ENCODE data around the gene JAM3. TPM values are rescaled to one million over a fixed set of nuclear protein-coding genes. Genes with fewer than 3 reads are reported as not detected.

Gene JAM3
- polyA plus RNA-seq, 1 donor from 2014 or later, result 46.1 TPM

GRCh38 chr11:134142536-134142935 is 73.7 kb downstream of the JAM3 start:
- no peak overlapping the region for H3K4me2 ChIP-seq (ENCODE audit: low read length)
- no peak overlapping the region for H2AFZ ChIP-seq (ENCODE audit: low read depth, low read length)
- no peaks in the 10 kb centered on the region for H3K79me2 ChIP-seq (replicated peaks; ENCODE audit: insufficient read depth, low read length)
- TF ChIP-seq MXI1 (conservative IDR thresholded peaks at IDR 0.05; ENCODE audit: poor library complexity, severe bottlenecking) (no peak), TAF1 (IDR thresholded peaks at IDR 0.05; ENCODE audit: low read depth) (no peak), POLR2AphosphoS5 (IDR thresholded peaks at IDR 0.05) (no peak), SMC3 (conservative IDR thresholded peaks at IDR 0.05; ENCODE audit: poor library complexity) (no peak), EZH2 (IDR thresholded peaks at IDR 0.05; ENCODE audit: borderline replicate concordance, insufficient read depth, low read length, poor library complexity, severe bottlenecking) (no peak), RAD21 (conservative IDR thresholded peaks at IDR 0.05) (no peak), EP300 (conservative IDR thresholded peaks at IDR 0.05; ENCODE audit: poor library complexity, severe bottlenecking) (no peak)
- TF ChIP-seq, protein P1, sequence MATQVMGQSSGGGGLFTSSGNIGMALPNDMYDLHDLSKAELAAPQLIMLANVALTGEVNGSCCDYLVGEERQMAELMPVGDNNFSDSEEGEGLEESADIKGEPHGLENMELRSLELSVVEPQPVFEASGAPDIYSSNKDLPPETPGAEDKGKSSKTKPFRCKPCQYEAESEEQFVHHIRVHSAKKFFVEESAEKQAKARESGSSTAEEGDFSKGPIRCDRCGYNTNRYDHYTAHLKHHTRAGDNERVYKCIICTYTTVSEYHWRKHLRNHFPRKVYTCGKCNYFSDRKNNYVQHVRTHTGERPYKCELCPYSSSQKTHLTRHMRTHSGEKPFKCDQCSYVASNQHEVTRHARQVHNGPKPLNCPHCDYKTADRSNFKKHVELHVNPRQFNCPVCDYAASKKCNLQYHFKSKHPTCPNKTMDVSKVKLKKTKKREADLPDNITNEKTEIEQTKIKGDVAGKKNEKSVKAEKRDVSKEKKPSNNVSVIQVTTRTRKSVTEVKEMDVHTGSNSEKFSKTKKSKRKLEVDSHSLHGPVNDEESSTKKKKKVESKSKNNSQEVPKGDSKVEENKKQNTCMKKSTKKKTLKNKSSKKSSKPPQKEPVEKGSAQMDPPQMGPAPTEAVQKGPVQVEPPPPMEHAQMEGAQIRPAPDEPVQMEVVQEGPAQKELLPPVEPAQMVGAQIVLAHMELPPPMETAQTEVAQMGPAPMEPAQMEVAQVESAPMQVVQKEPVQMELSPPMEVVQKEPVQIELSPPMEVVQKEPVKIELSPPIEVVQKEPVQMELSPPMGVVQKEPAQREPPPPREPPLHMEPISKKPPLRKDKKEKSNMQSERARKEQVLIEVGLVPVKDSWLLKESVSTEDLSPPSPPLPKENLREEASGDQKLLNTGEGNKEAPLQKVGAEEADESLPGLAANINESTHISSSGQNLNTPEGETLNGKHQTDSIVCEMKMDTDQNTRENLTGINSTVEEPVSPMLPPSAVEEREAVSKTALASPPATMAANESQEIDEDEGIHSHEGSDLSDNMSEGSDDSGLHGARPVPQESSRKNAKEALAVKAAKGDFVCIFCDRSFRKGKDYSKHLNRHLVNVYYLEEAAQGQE (IDR thresholded peaks at IDR 0.05; ENCODE audit: borderline replicate concordance), result no peak
- TF ChIP-seq, protein P2, sequence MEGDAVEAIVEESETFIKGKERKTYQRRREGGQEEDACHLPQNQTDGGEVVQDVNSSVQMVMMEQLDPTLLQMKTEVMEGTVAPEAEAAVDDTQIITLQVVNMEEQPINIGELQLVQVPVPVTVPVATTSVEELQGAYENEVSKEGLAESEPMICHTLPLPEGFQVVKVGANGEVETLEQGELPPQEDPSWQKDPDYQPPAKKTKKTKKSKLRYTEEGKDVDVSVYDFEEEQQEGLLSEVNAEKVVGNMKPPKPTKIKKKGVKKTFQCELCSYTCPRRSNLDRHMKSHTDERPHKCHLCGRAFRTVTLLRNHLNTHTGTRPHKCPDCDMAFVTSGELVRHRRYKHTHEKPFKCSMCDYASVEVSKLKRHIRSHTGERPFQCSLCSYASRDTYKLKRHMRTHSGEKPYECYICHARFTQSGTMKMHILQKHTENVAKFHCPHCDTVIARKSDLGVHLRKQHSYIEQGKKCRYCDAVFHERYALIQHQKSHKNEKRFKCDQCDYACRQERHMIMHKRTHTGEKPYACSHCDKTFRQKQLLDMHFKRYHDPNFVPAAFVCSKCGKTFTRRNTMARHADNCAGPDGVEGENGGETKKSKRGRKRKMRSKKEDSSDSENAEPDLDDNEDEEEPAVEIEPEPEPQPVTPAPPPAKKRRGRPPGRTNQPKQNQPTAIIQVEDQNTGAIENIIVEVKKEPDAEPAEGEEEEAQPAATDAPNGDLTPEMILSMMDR (IDR thresholded peaks at IDR 0.05; ENCODE audit: poor library complexity, severe bottlenecking), result no peak
- H3K9ac ChIP-seq (ENCODE audit: low read length), result no peak overlapping the region
- no peaks in the 10 kb centered on the region for H4K20me1 ChIP-seq (ENCODE audit: insufficient read depth)
- H3K36me3 ChIP-seq (ENCODE audit: insufficient read depth, low read length), result peaks cover 6% of the 10 kb centered on the region
- H3K9me3 ChIP-seq (ENCODE audit: low read length), result no peaks in the 10 kb centered on the region
- no peaks in the 10 kb centered on the region for H3F3A ChIP-seq (ENCODE audit: insufficient read depth, low read length, poor library complexity, severe bottlenecking)
- H3K27me3 ChIP-seq (ENCODE audit: insufficient read depth, low read depth, low read length), result no peaks in the 10 kb centered on the region
- no peaks in the 10 kb centered on the region for H3K9me2 ChIP-seq (ENCODE audit: insufficient read depth, low read length)
- no peak overlapping the region for H3K27ac ChIP-seq (ENCODE audit: low read length)
- H3K4me3 ChIP-seq (ENCODE audit: low read length), result no peak overlapping the region

DNA sequence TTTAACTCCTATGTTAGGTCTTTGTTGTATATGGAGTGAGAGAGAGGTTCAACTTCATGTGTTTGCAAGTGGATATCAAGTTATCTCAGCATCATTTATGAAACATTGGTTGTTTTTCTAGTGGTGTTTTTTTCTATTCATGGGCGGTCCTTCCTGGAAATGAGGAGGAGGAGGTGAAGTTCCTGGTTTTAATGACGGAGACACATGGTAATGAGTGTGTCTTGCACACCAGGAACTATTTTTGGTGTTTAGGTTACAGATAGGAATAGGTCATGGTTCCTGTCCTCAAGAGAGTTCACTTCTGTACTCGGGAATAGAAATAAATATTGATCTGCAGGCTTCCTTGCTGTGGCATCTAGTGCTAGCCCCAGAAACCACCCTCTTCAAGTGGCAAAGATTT is 74.9 kb downstream of the JAM3 start:
- Histone ChIP-seq H3K27ac (ENCODE audit: low read length) (no peak overlapping the region), H3K27me3 (ENCODE audit: insufficient read depth, low read depth, low read length) (no peaks in the 10 kb centered on the region), H3F3A (ENCODE audit: insufficient read depth, low read length, poor library complexity, severe bottlenecking) (no peaks in the 10 kb centered on the region), H2AFZ (ENCODE audit: low read depth, low read length) (no peak overlapping the region), H4K20me1 (ENCODE audit: insufficient read depth) (no peaks in the 10 kb centered on the region), H3K79me2 (replicated peaks; ENCODE audit: insufficient read depth, low read length) (no peaks in the 10 kb centered on the region), H3K4me2 (ENCODE audit: low read length) (no peak overlapping the region), H3K9me2 (ENCODE audit: insufficient read depth, low read length) (no peaks in the 10 kb centered on the region), H3K36me3 (ENCODE audit: insufficient read depth, low read length) (peaks cover 6% of the 10 kb centered on the region), H3K9me3 (ENCODE audit: low read length) (no peaks in the 10 kb centered on the region), H3K4me3 (ENCODE audit: low read length) (no peak overlapping the region), H3K9ac (ENCODE audit: low read length) (no peak overlapping the region)
- TF ChIP-seq, protein P2 (IDR thresholded peaks at IDR 0.05; ENCODE audit: poor library complexity, severe bottlenecking), result no peak
- TF ChIP-seq MXI1 (conservative IDR thresholded peaks at IDR 0.05; ENCODE audit: poor library complexity, severe bottlenecking), result no peak
